Measurements from ENCODE around the gene SH3BGRL. TPM values are rescaled to one million over a fixed set of nuclear protein-coding genes. Genes with fewer than 3 reads are reported as not detected.

The SH3BGRL gene
- polyA plus RNA-seq, 1 of the 3 experiments (the other 2 are of a cell fraction) = 43.6 TPM

- no peaks in the 10 kb centered on the region for H3K9me3 ChIP-seq
- no peak overlapping the region for H3K4me3 ChIP-seq (ENCODE audit: low read depth in 2 of 2, low read length in 1 of 2)
- H3F3A ChIP-seq (replicated peaks; ENCODE audit: insufficient read depth) = no peaks in the 10 kb centered on the region
- 34% methylated on average over 1 of the region's 1 CpG for WGBS (ENCODE audit: low lambda C conversion rate)
- no peaks in the 10 kb centered on the region for H3K79me2 ChIP-seq (ENCODE audit: insufficient read depth)
- no peak overlapping the region for H3K4me2 ChIP-seq
- peaks cover 0 to 3% of the 10 kb centered on the region in 2 experiments for H3K36me3 ChIP-seq (replicated peaks in 1 of 2; ENCODE audit: control insufficient read depth in 1 of 2, insufficient read depth in 2 of 2, low read length in 1 of 2)
- ChIA-PET CTCF (no interaction called here), POLR2A (no interaction called here)
- no peak overlapping the region for H2AFZ ChIP-seq (ENCODE audit: low read depth)
- no peaks in the 10 kb centered on the region for H4K20me1 ChIP-seq (ENCODE audit: insufficient read depth)
- H3K27me3 ChIP-seq (ENCODE audit: insufficient read depth) = no peaks in the 10 kb centered on the region
- H3K27ac ChIP-seq (ENCODE audit: low read depth in 2 of 2, low read length in 1 of 2) = no peak overlapping the region
- no peak overlapping the region for H3K9ac ChIP-seq
- H3K4me1 ChIP-seq (ENCODE audit: control insufficient read depth in 1 of 2, insufficient read depth in 2 of 2, low read depth in 1 of 2, low read length in 1 of 2) = no peaks in the 10 kb centered on the region
- no peak for DNase-seq
- H3K9me2 ChIP-seq = no peaks in the 10 kb centered on the region
- TF ChIP-seq USF1 (IDR thresholded peaks at IDR 0.05; ENCODE audit: borderline replicate concordance, low read depth) (no peak), GABPA (IDR thresholded peaks at IDR 0.05; ENCODE audit: low read depth) (no peak), CHD2 (IDR thresholded peaks at IDR 0.05; ENCODE audit: low read length, partially characterized antibody) (no peak), NFIC (IDR thresholded peaks at IDR 0.05; ENCODE audit: borderline replicate concordance) (no peak), FOSL2 (IDR thresholded peaks at IDR 0.05; ENCODE audit: borderline replicate concordance, low read depth) (no peak), FOXM1 (IDR thresholded peaks at IDR 0.05; ENCODE audit: low read depth) (no peak), SMC3 (IDR thresholded peaks at IDR 0.05; ENCODE audit: low read depth, low read length) (no peak), TAF1 (IDR thresholded peaks at IDR 0.05; ENCODE audit: borderline replicate concordance, low read depth, low read length) (no peak), IRF3 (IDR thresholded peaks at IDR 0.05; ENCODE audit: low read depth, low read length) (no peak)
- TF ChIP-seq, protein P1, sequence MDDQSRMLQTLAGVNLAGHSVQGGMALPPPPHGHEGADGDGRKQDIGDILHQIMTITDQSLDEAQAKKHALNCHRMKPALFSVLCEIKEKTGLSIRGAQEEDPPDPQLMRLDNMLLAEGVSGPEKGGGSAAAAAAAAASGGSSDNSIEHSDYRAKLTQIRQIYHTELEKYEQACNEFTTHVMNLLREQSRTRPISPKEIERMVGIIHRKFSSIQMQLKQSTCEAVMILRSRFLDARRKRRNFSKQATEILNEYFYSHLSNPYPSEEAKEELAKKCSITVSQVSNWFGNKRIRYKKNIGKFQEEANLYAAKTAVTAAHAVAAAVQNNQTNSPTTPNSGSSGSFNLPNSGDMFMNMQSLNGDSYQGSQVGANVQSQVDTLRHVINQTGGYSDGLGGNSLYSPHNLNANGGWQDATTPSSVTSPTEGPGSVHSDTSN (IDR thresholded peaks at IDR 0.05) = no peak
Observed at GRCh38 chrX:81232218-81232617, 30.3 kb downstream of the SH3BGRL start.

DNA sequence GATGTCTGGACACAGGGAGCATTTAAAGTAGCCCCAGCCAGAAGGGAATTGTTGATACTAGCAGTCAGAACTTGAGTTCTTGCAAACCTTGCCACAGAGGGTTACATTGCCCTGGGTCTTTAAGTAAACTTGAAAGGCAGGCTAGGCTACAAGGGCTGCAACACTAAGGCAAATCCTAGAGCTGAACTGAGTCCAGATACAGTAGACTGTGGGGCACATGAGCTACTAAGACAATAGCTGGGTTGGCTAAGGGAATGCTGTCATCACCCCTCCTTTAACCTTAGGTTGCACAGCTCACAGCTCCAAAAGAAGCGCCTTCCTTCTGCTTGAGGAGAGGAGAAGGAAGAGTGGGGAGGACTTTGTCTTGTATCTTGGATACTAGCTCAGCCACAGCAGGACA is 35.6 kb downstream of the SH3BGRL start:
- H3K4me3 ChIP-seq (ENCODE audit: low read depth in 2 of 2, low read length in 1 of 2) = no peak overlapping the region
- H3K27ac ChIP-seq (ENCODE audit: low read depth in 2 of 2, low read length in 1 of 2) = no peak overlapping the region
- H4K20me1 ChIP-seq (ENCODE audit: insufficient read depth) = no peaks in the 10 kb centered on the region
- no peaks in the 10 kb centered on the region for H3K4me1 ChIP-seq (ENCODE audit: control insufficient read depth in 1 of 2, insufficient read depth in 2 of 2, low read depth in 1 of 2, low read length in 1 of 2)
- H3K4me2 ChIP-seq = no peak overlapping the region
- H3F3A ChIP-seq (replicated peaks; ENCODE audit: insufficient read depth) = no peaks in the 10 kb centered on the region
- no peak overlapping the region for H3K9ac ChIP-seq
- CTCF ChIA-PET = no interaction called here
- TF ChIP-seq POLR2AphosphoS5 (IDR thresholded peaks at IDR 0.05; ENCODE audit: low read depth, low read length) (no peak), NRF1 (IDR thresholded peaks at IDR 0.05; ENCODE audit: low read depth, low read length) (no peak), REST (IDR thresholded peaks at IDR 0.05; ENCODE audit: low read depth, low read length) (no peak), USF2 (IDR thresholded peaks at IDR 0.05; ENCODE audit: borderline replicate concordance, low read depth, low read length) (no peak), EZH2phosphoT487 (IDR thresholded peaks at IDR 0.05; ENCODE audit: borderline replicate concordance, low read depth) (no peak)
- TF ChIP-seq, protein P1 (IDR thresholded peaks at IDR 0.05) = no peak
- H3K36me3 ChIP-seq (replicated peaks in 1 of 2; ENCODE audit: control insufficient read depth in 1 of 2, insufficient read depth in 2 of 2, low read length in 1 of 2) = no peaks in the 10 kb centered on the region
- POLR2A ChIA-PET = no interaction called here
- WGBS (ENCODE audit: low lambda C conversion rate) = 43% methylated on average over 1 of the region's 1 CpG
- no peak overlapping the region for H2AFZ ChIP-seq (ENCODE audit: low read depth)
- no peaks in the 10 kb centered on the region for H3K9me3 ChIP-seq
- H3K79me2 ChIP-seq (ENCODE audit: insufficient read depth) = no peaks in the 10 kb centered on the region
- no peak for DNase-seq
- H3K27me3 ChIP-seq (ENCODE audit: insufficient read depth) = no peaks in the 10 kb centered on the region
- H3K9me2 ChIP-seq = no peaks in the 10 kb centered on the region

All from SK-N-SH (cell line).